Right lobe of liver (tissue), 4 donors: ENCODE measurements around the gene PDCD11.

Experiments
- CTCF ChIP-seq, 4 donors: fragments of 200-600 bp in 3 of 4; fragments of 450-650 bp in 1 of 4; IDR thresholded peaks; one replicate each; pipeline versions ENCODE4 v1.5.1 to v1.8.0; 2016 to 2022; ENCODE audit warnings: antibody characterized with exemption in 4 of 4, mild to moderate bottlenecking in 2 of 4
- POLR2A ChIP-seq: fragments of 450-650 bp; IDR thresholded peaks from one replicate; pipeline ENCODE4 v1.6.1; 2017; ENCODE audit warnings: antibody characterized with exemption, mild to moderate bottlenecking
- donor health status: DM: no; HTN: no; CAD: no.
- donor health status: DM: no; HTN: no; CAD: no.
- donor health status: DM: no; HTN: yes; CAD: no.

GRCh38 chr10:103441611-103442010 lies 45.2 kb downstream of the PDCD11 start:
- TF ChIP-seq CTCF (IDR thresholded peaks at IDR 0.05), result no peak
- TF ChIP-seq POLR2A, result no peak
